Measurements from ENCODE around the gene FAM83B.
"Not testable (repeated sequence)": the region's sequence is repeated elsewhere in the genome, so short reads cannot be mapped to it uniquely, and the experiment has no call there.

The FAM83B gene

DNA sequence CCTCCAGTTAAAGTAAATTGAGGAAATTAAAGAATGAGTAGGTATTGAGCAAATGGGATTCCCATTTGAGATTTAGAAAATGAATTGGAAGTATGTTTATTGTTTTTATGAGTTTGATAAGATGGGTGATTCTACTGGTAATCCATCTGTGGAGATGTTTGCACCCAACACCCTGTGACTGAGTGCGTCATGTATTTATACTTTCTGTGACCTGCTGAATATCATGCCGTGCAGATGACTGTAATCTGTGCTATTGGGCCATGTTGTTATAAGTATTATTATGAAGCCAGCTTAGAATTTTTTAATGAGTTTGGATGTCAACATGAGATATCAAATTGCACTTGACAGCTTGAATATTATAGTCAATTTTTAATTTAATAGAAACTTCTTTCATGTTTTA, 17.7 kb downstream of the FAM83B start:
- DNase-seq, result no peak

DNA sequence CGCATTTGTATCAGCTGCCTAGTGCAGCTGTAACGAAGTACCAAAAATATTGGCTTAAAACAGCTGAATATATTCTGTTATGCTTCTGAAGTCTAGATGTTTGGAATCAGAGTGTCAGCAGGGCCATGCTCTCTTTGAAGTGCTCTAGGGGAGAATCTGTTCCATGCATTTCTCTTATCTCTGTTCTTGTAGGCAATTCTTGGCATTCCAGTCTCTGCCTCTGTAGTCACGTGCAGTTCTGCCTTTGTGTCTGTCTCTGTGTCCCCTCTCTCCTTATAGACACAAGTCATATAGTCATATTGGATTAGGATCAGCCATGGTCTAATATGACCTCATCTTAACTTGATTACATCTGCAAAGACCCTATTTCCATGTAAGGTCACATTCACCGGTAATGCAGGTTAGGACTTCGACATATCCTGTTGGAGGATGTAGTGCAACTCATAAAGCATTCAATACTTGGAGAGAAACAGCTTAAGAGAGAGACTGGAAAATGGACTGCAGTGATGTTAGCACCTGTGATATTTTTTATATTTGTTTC, 18.6 kb downstream of the FAM83B start:
- no peak for DNase-seq

DNA sequence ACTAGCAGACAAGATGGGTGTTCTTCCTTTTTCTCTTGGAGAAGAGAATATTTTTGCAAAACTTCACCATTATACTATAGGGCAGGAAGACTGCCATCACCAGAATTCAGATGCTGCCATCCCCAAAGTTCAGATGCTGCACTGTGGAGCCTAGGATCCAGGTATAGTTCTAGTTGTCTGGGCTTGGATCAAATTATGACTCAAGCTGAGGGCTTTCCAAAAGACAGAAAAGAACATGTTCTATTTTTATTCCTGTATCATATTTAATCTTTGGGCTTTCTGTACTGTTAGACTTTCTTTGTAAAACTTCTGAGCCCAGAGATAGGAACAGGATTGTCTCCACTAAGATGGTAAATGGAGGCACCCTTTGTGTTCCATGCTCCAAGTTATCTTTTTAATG, 22.0 kb downstream of the FAM83B start:
- DNase-seq, result no peak

DNA sequence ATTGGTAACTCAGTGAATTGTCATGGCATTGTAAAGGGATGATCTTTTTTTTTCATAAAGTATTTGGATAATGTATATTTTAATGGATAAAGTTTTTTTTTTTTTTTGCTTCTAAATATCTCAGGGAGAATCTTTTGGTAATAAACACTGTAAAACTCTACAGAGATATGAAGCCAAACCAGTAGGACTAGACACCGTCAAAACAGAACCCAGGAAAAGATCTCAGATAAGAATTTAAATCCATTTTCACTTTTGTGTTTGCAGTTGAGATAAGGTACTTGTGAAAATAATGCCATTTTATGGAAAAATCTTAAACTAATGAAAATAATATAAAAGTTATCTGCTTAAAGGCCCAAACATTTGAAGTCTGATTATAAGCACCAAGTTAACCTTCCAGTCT, 27.0 kb downstream of the FAM83B start:
- DNase-seq, result no peak

DNA sequence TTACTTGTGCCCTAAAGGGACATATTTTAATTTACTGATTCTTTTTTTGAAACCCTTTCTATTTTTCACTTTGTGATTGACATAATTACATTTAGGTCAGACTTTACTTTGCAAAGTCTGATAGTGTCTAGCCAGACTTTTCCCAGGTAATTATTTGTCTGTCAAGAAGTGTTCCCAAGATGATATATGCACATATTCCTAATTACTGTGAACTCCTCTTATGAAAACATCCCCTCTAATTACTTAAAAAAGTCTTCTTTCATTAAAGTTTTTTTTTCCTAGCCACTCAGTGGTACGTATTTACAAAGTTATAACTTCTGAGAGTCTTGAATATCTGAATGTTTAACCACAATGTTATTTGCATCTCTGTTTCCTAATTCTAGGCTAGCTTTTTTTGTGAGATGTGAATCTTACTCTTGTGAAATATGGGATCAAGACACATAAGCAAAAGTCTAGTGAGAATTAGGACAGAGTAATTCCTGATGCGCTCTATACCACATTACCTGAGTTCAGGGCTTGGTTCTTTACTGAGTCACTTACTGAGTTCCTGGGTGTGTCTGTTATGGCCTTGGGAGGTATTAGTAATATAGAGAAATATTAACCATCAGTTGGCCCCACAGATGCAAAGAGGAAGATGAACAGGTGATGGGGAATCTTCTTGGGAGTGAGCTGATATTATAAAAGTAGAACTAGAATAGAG, 27.9 kb downstream of the FAM83B start:
- DNase-seq, result no peak

DNA sequence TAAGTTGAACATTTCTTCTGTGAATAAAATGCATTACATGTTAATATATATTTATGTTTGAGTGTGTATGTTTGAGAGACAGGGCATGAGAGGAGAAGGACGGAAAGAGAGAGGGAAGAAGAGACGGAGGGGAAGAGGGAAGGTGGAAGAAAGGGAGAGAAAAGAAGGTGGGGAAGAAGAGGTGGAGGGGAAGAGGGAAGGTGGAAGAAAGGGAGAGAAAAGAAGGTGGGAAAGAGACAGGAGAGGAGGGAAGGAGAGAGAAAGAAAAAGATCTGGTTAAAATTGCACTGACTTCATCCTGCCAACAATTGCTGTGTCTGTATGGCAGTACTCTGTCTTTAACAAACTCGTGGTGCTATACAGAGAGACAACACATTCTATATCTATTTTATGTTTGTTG, 29.0 kb downstream of the FAM83B start:
- DNase-seq, result no peak

DNA sequence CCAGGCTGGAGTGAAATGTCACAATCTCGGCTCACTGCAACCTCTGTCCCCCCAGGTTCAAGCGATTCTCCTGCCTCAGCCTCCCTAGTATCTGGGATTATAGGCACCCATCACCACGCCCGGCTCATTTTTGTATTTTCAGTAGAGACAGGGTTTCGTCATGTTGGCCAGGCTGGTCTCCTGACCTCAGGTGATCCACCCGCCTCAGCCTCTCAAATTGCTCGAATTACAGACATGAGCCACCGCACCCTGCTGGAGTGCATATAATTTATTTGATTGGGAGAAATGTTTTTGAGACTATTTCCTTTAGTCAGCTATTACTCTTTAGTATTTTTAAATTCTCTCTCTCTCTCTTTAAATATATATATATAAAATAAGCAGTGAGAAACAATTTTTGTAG, 29.8 kb downstream of the FAM83B start:
- DNase-seq, result no peak

DNA sequence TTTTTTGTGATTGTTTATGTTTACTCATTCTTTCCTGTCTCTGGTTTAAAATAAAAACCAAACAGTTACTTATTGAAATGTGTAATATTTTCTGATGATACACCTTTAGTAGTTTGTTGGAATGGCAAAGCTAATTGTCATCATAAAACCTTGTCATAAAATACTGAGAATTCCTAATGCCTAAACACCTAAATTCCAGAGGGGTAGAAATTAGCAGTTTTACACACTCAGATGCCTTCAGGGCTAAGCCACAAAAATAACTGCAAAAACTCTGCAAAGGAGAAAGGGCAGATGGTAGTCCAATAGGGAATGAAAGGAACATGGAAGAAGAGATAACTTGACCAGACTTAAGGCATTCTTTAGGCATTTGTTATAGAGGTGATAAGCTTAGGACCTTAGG, 30.3 kb downstream of the FAM83B start:
- DNase-seq, result no peak

DNA sequence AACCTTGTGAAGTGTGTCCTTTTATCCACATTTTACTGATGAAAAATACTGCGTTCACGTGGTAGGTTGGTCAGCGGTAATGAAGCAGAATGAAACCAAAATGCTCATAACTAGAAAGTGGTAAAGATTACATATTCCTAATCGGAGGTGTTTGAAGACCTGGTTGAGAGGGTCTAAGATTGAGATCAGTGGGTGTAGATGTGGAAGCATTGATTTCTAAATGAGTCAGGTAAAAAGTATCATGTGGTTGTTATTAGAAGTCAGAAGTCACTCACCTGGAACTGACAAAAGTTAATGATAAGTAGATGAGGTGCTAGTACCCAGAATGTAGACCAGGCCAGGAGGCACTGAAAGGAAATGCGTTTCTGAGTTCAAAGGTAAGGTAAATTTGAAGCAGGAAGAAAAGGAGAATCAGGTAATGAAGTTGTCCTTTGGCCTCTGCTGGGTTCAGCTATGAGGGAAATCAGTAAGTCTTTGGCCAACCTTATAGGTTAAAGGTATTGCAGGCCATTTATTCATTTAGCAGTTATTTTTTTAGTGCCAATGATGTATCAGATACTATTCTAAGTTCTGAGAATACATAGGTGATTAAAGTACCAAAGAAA, 31.2 kb downstream of the FAM83B start:
- no peak for DNase-seq

DNA sequence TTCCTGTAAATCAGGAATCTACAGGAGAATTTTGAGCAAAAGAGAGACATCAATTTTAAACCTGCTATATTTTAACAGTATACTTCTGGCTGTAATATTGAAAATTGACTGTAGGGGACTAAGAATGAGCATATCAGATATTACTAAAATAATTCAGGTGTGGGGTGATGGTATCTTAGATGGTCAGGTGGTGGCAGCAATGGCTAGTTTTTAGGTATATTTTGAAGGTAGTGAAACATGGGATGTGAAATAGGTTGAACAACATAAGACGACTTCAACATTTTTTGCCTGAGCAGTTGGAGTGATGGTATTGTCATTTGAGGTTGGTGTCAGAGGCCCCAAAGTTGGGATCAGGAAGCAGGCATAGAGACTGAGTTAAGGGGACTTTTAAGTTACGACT, 32.1 kb downstream of the FAM83B start:
- no peak for DNase-seq

DNA sequence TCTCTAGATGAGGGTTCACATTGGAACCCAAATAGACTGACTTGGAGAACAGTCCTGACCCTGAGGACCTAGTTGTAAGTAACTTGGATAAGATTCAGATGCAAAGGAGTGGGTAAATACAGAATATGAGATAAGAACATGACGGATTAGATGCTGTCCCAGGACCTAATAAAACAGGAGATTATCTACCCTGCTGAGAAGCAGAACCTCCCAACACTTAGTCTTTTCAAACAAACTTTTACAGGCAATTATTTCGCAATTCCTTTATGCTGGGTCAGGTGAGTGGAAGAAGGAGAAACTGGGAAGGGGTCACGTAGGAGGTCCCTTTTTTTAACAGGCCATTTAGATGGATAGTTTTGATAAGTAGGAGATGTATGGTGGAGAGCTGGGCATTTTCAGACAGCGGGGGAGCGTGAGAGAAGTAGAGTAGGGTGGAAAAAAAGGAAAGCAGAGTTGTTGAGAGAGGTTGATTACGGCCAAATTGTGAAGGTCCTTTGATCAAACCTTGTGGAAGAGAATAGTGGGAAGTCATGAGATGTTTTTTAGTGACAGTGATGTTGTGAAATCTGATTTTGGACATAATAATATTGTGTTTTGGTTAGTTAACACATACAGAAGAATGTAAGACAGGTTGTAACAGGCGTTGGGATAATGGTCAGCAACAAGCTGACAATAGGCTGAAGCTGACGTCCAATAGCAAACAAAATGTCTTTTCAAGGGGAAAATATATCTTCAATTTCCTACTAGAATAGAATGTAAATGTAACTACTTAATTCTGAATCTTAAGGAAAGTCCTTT, 32.8 kb downstream of the FAM83B start:
- DNase-seq, result no peak

DNA sequence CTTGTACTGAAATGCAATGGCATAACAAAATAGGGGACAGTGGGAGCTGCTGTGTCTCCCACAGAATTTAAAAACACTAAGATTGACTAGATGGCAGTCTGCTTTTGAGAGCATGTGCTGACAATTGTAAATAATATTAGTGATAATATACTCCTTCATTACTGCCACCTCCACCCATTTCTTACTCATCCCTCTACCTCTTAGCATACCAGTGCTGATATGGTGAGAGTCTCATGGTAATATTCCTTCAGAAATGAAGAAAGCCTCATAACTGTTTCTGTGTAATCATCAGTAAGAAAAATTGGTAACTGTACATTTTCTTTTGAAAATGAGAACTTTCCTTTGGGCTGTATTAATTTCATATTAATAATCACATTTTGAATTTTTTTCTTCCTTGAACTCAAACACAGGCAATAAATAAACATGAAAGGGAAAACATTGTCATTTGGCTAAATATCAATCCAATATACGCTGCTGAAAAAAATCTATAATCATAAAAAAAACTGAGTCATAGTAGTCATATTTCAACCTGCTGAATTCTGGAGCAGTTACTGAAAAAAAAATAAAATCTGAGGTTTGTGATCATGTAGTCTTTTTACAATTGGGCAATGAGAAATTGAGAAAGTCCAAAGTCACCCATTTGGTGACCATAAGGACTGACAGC, 34.6 kb downstream of the FAM83B start:
- no peak for DNase-seq

DNA sequence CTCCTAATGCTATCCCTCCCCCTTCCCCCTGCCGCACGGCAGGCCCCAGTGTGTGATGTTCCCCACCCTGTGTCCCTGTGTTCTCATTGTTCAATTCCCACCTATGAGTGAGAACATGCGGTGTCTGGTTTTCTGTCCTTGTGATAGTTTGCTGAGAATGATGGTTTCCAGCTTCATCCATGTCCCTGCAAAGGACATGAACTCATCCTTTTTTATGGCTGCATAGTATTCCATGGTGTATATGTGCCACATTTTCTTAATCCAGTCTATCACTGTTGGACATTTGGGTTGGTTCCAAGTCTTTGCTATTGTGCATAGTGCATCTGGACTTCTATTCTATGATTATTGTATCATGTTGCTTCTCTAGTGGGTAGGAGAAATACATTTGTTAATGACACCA, 35.3 kb downstream of the FAM83B start:
- not testable (repeated sequence) for DNase-seq

DNA sequence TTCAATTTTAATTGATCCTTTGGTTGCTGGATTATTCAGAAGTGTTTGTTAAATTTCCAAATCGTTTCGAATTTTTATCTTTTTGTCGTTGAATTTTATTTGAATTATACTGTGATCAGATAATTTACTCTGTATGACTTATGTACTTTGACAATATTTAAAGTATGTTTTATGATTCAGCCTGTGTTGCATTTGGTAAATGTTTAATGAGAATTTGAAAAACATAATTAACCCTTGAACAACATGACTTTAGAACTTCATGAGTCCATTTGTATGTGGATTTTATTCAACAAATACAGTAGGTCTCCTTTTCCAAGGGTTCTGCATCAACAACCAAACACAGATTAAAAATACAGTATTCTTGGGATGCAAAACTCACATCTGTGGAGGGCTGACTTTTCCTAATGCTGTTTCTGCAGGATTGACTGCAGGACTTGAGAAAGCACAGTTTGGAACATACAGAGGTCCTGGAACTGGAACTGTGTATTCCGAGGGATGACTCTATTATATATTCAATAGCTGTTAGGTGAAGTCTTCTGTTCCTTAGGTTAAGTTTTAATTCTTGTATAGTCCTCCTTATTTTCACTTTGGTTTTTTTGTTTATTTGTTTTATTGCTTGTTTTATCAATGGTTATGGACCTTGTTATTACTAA, 40.5 kb downstream of the FAM83B start:
- no peak for DNase-seq

DNA sequence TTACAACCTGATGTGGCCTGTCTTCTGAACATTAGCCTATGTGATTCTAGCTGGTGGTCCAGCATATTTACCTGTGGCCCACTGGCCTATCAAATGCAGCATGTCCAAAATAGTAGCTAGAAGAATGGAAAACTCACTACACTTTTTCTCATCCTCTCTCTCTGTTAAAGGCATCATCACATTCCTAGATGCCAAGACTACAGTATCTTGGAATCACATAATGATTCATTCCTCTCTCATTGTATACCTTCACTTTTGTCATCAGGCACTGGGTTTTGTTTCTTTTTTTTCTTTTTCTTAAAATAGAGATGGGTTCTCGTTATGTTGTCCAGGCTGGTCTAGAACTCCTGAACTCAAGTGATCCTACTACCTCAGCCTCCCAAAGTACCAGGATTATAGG, 45.0 kb downstream of the FAM83B start:
- no peak for DNase-seq

DNA sequence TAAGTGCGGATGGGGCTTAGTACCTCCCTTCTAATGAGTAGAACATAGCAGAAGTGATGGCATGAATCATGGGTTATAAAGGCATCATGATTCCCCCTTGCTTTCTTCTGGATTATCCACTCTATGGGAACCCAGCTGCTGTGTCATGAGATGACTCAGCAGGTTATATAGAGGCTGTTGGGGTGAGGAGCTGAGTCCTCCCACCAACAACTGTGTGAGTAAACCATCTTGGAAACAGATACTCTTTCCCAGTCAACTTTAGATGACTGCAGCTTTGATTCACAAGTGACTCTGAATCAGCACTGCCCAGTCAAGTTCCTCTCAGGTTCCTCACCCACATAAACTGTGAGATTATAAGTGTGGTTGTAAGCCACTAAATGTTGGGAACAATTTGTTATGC, 46.3 kb downstream of the FAM83B start:
- DNase-seq, result no peak

DNA sequence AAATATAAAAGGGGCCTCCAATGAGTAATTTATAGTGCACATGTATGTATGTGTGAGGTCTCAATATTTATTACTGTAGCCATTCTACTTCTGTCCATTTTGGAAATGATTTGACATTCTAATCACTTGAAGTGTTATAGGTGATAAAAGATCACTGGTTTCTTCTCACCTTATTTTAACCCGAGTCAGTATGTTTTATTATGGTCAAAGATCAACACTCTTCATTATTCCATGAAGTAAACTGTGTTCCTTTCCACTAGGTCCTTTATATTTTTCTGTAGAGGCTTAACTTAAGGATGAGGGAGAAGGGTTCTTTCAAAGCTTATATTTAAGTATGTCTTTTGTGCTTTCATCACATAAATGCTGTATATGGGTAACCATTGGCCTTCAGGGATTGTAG, 47.2 kb downstream of the FAM83B start:
- DNase-seq, result no peak

DNA sequence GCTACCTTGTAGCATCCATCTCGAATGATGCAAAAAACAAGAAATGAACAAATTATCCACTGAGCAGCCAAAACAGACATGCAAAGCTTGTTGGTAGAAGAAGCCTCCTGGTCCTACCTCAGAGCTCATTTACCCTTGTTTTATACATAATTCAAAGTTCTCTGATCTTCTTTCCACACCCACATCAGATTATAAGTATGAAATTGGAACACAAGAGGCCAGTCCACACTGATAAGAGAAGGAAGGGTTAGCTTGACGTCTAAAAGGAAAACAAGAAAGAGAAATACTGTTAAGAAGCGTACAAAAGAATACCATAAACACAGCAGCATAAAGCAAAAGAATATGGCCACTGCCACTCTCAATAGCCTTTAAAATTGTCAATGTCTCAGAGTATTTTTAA, 49.7 kb downstream of the FAM83B start:
- DNase-seq, result no peak

DNA sequence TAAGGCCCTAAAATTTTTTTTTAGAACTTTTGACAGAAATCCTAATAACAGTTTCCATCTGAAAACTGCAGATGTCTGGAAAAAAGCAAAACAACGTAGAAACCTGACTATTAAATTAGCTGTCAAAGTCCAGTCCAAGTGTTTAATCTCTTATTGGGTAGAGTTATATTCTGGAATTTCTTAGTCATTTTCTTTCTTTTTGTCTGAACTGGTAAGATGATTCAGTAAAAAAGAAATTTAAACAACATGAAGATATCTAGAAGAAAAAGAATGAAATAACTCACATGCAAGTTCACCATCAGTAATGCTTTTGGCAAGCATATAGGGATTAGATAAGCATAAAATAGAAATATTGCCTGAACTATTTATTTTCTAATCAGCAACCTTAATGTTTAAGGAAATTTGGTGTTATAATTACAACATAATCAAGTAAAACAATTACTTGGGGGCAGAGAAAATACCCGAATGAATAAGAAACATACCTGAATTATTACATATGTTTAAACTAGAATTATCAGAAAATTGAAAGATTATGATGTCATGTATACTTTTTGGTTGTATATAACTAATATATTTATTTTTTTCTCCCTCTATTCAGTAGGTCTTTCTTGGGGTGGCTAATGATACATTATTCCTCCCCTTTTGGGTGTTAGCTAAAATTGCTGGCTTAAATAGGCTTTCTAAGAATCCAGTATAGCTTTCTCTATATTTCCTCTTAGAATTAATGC, 51.1 kb downstream of the FAM83B start:
- DNase-seq, result no peak

DNA sequence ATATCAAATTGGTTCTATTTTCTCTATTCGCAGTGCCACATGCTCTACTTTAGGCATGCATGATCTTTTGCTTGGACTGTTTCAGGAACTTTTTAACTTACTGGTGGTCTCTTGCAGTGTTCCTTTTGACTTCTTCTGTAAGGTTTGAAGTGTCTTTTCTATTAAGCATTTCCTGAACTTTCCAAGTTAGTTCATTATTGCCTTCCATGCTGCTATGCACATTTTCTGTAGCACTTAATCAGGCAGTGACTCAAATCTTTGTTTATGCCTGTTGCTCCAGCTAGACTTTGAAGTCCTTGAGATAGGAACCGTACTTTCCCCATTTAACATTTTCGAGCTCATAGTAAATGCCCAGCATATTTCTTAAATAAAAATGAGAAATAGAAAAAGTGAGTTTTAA, 52.2 kb downstream of the FAM83B start:
- no peak for DNase-seq

DNA sequence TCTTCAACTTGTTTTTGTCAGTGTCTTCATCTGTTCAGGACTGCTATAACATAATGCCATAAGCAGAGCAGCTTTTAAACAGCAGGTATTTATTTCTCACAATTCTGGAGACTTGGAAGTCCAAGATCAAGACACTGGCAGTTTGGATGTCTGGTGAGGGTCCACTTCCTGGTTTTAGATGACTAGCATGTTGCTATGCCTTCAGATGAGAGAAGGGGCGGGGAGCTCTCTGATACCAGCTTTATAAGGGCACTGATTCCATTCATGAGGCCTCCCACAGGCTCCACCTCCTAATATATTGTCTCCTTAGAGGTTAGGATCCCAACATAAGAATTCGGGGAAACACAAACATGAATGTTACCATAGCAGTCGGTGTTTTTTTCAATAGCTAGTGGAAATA, 52.9 kb downstream of the FAM83B start:
- no peak for DNase-seq

DNA sequence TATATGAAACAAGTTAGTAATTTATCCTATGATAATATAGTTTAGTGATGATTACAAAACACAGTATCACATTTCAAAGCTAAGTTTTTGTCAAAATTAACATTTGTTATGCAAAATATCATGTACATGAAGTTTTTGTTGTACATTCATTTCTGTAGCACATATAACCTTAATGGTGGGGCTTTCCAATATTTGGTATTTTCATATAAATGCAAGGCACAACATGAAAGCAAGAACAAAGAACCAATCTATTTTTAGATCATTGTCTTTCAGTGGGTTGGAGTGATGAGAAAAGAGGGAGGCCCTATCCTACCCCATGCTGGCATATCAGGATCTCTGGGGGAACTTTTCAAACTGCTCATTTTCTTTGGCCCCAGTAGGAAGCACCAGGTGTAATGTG, 53.4 kb downstream of the FAM83B start:
- no peak for DNase-seq
